ENCODE data around the gene HNRNPR.

HNRNPR gene

GRCh38 chr1:23369335-23370013 lies 25.4 kb upstream of the HNRNPR start, which contains the start of gene ZNF436:
Gene ZNF436 (minus strand): TSS chr1:23369836. CDS start chr1:23368005, 1,831 bp downstream.
- peak; percentile 4 for DNase-seq (ENCODE audit: low read depth)

- DNase-seq (ENCODE audit: low read depth), result peak; percentile 84
These were observed 24.7 kb upstream of the HNRNPR start for GRCh38 chr1:23368562-23369334.

DNA sequence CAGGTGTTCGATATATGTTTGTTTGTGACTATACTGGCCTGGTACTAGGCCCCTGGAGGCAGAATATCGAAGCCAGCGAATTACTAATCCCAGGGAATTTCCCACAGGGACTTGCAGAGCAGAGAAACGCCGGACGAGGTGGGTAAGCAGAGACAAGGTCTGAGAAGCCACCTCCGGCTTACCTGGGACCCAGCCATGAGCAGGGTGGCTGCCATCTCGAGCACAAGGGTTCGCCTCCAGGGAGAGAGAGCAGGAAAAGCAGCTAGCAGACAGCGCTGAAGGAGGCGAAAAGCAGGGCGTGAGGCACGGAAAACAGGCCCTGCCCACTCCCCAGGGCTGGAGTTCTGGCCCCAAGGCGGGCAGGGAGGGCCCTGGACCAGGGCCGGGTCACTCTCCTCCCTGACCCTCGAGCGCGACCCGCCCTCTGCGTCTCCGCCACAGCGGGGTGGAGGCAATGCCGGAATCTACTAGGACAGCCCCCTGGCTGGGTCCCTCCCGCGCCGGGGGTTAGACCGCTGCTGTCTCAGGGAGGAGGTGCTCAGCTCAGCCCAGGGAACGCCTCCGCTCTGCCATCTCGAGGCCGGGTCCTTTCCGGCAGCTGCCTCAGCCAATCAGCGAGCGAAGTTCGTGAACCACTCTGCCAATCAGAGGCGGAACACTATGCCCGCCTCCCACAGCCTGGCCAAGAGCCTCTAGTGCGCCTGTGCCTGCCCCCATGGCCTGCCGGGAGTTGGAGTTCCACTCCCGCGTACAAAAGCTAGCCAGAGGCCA lies 23.9 kb upstream of the HNRNPR start:
- peak; percentile 97 for DNase-seq (ENCODE audit: low read depth)

DNA sequence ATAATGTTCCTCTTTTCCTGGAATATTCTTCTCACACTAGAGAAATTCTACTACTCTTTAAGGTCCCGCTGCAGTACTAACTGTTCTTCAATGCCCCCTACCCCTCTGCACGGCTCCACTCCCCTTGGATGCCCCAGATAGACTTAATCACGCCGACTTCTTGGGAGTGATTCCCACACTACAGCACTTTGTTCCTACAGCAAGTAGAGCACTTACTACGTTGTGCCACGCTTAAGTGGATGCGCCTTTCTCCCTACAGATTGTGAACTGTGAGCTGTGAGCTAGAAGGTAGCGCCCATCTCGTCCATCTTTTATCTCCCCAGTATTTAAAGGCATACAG lies 23.3 kb upstream of the HNRNPR start:
- no peak for DNase-seq (ENCODE audit: low read depth)

DNA sequence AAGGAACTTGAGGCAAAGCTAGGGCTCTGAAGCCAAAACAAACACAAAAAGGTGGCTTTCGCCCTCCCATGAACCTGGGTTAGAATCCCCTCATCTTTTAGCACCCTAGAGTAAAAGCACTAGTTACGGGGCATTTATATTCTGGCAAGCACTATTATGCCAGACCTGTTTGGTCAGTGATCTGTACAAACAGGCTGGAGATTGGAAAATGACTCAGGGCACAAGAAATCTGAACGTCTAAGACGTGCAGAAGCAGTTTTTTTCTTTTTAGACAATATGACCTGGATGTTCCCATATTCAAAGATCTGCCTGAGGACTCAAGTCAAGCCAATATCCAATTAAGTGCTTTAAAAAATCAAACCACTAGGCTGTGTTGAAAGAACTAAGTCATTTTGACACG lies 22.5 kb upstream of the HNRNPR start:
- no peak for DNase-seq (ENCODE audit: low read depth)

DNA sequence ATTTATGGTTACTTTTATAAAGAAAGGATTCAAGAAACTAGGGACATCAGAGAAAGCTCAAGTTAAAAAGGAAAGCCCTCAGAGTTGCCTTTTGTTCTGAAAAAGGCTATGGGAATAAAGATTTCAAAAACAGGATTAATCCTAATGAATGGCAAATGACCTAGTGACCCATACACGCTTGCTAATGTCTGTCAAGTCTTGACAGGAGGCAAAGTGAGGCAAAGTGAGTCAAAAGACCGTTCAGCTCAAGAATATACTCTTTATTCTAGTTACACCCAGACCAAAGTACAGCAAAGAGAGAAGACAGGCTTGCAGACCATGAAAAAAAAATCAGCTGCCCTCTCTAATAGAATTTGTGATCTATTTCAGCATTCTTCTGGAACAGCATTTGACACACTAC lies 22.1 kb upstream of the HNRNPR start:
- DNase-seq (ENCODE audit: low read depth), result no peak

DNA sequence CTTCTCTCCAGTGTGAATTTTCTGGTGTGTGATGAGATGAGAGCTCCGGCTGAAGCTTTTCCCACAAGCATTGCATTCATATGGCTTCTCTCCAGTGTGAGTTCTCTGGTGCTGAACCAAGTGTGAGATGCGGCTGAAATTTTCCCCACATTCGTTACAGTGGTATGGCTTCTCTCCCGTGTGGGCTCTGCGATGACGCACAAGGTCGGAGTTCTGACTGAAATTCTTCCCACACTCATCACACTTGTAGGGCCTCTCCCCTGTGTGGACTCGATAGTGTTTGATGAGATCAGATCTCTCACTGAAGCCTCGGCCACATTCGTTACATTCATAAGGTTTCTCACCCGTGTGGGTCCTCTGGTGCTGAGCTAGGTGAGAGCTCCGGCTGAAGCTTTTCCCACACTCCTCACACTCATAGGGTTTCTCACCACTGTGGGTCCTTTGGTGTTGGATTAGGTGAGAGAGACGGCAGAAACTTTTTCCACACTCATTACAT lies 18.2 kb upstream of the HNRNPR start:
- no peak for DNase-seq (ENCODE audit: low read depth)

GRCh38 chr1:23358310-23358875 lies 14.3 kb upstream of the HNRNPR start:
- DNase-seq (ENCODE audit: low read depth), result no peak

DNA sequence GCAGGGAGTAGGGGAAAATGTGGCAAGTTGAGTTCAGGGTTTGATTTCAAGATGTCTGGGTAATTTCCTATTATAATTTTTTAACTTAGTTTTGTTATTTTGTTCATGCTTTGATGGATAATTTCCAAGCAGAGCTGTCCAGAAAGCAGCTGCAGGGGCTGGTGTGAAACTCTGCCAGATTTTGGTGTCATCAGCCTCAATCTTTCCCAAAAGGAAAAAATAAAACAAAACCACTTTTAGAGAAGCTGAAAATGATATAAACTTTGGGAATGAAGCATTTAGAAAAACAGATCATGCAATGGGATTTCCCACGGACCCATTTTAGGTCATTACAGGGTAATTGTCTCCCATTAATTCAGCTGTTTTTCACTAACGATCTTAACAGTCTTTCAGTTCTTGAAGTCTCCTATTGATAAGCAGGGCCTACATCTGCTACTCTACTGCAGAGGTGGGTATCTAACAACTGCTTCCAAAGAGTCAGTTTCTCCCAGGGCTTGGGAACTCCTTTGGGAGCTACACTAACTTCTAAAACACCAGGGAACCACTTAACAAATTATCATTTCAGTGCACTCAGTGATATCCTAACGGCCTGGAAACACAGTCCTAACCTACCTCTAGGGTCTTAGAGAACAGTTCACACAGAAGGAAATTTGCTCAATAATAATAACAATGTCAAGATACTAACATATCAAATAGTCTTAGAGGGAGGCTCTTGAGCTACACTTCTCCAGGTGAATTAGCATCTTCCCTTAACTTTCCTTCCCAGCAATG lies 13.2 kb upstream of the HNRNPR start:
- DNase-seq (ENCODE audit: low read depth), result no peak

DNA sequence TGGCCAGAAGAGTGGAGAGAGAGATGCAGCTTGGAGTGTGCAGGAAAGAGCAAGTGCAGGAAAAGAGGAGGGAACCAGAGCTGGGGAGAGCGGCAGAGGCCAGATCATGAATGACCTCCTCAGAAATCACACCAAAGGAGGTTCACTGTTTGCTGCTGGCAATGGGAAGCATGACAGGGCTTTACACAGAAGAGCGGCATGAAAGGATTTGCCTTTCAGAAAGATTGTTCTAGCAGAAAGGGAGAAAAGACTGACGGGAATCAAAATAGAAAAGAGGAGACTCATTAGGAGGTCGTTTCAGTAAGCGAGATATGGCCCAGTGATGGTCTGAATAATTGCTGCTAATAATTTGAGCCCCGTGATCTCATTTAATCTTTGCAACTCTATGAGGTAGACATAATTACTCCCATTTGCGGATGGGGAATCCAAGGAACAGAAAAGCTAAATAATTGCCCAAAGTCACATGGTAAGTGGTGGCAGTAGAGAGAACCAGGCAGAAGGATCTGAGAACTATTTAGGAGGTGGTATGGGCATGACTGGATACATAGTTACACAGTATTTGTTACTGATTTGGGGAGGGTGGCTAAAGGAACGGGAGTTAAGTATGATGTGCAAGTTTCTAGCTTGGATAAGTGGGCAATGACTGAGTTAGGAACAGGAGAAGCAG lies 12.5 kb upstream of the HNRNPR start:
- no peak for DNase-seq (ENCODE audit: low read depth)

- no peak for DNase-seq (ENCODE audit: low read depth)
These were observed 10.2 kb upstream of the HNRNPR start for GRCh38 chr1:23354245-23354644.

DNA sequence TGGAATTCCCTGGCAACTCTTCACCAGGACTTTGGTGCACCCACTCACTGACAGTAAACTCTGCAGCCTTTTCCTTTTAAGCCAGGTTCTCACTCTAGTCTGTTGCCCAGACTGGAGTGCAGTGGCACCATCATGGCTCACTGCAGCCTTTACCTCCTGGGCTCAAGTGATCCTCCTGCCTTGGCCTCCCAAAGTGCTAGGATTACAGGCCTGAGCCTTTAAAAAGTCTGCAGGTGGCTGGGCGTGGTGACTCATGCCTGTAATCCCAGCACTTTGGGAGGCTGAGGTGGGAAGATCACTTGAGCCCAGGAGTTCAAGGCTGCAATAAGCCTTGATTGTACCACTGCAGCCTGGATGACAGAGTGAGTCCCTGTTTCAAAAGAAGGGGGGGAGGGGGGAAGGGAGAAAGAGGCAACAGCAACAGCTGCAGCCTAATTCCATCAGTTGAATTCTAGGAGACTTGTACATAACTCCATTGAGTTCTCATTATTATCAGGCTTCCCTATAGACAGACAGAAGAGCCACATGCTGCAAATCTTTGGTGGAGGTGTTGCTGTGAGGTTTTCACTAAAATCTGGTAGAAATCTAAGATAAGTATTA lies 8.1 kb upstream of the HNRNPR start:
- DNase-seq (ENCODE audit: low read depth), result no peak

- no peak for DNase-seq (ENCODE audit: low read depth)
These were observed 1.8 kb upstream of the HNRNPR start for GRCh38 chr1:23345920-23346319.

DNA sequence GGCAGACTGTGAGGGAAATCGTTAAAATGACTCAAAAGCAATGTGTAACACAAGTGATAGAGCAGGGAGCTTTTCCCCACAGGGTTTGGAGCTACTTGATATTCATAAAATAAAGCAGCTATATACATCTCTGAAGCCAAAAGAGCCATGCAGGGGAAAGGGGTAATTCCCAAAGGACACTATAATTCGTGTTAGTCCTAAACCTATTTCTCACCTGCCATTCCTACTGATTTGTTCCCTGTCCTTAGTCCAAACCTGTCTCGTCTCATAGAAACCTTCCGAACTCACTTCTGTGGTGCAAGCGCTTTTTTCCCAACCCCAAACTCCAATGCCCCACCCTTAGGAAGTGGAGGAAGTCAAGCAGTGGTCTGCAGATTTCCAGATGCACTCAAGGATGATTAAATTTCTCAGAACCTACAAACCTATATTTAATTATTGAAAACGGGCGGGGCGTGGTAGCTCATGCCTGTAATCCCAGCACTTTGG lies 946 bp upstream of the HNRNPR start:
- no peak for DNase-seq (ENCODE audit: low read depth)

DNA sequence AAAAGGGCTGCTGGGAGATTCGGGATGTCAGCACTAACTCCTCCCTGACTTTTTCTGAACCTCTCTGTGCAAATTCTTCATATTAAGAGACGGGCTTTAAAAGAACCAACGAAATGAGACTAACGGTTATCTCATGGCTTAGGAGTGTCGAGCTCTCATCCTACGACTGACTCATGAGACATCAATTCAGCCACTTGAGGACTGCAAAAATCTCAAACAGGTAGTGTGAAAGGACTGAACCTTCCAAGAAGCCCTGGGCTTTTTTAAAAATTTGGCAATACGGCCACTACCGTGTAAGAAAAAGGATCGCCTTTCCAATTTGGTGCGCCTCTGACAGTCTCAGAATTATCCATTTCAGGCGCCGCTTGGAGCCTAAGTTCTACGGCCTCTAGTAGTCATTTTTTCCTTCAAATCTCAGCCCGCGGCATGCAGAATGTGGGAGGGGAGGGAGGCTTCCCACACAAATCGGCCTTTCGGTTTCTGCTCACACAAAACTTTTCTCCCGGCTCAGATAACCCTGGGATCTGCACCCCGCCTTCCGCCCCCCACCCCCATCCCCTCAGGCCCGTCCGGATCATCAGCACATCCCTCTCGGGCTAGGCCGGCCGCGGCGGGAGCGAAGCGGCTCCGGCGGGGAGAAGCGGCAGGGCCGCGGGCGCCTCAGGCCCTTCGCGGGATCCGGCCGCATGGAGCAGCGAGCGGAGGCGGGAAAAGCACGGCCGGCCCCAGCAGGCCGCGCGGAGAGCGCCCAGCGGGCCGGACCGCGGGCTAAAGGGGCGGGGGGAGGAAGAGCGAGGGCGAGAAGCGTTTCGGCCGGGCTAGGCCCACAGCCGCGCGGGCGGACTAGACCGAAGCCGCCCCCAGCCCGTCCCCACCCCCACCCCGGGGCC lies 618 bp downstream of the HNRNPR start:
- DNase-seq (ENCODE audit: low read depth), result peak; percentile 48

GRCh38 chr1:23341931-23342692 lies 2.0 kb downstream of the HNRNPR start:
- no peak for DNase-seq (ENCODE audit: low read depth)

DNA sequence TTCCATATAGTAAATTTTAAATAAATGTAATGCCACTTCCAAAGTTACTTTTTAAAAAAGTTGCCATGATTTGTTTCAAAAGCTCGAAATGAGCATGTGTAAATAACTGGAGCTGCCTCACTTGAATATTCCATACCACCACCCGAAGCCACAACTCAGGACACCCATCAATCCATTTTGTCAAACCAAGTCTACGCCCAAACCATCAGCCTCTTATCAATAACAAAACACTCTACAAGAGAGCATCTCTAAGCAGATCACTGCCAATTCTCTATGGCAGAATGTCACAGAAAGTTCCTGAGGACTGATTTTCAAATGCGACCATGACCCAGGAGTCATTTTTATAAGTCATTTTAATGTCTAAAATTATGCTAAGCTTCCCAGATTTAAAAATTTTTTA lies 4.5 kb downstream of the HNRNPR start:
- no peak for DNase-seq (ENCODE audit: low read depth)

GRCh38 chr1:23337869-23338268 lies 6.2 kb downstream of the HNRNPR start:
- no peak for DNase-seq (ENCODE audit: low read depth)

- no peak for DNase-seq (ENCODE audit: low read depth)
These were observed 12.4 kb downstream of the HNRNPR start for GRCh38 chr1:23331713-23332112.
